Left renal pelvis (tissue), 4 donors: Measurements from ENCODE around the gene ALKBH6. TPM values are rescaled to one million over a fixed set of nuclear protein-coding genes. Genes with fewer than 3 reads are reported as not detected.
A peak's percentile ranks its signal among the peaks of the same experiment; 100 is the strongest.

Experiments used
- DNase-seq, 4 donors: peaks; one replicate each; pipeline ENCODE4 v3.0.0-alpha.2; 2013; ENCODE audit warnings: low read depth in 4 of 4, low spot score in 3 of 4
- polyA plus RNA-seq, 4 donors: library from polyadenylated mRNA; unstranded; fragments of 120-200 nt; gene quantifications; one replicate each; pipeline ENCODE4 v1.2.1, GENCODE V29; 2013; ENCODE audit not compliant: insufficient read length in 4 of 4

Gene ALKBH6
- polyA plus RNA-seq, 4 donors: 12.4 to 19.0 (median 15.4) TPM

DNA sequence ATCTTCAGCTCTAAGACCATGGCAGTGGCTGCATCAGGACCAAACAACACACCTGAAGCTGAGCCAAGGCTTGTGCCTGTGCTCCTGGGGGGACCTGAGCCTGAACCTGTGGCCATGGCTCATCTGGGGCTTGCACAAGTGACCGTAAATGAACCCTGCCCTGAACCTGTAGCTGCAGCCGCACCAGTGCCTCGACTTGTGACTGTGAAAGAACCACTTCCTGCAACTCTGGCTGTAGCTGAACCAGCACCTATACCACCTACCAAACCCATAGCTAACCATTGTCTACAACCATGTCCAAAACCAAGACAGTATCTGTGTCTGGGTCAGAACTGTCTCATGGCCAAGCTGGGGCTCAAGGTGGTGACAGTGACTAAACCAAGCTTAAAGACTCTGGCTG, 47.2 kb downstream of the ALKBH6 start:
- DNase-seq: no peak

DNA sequence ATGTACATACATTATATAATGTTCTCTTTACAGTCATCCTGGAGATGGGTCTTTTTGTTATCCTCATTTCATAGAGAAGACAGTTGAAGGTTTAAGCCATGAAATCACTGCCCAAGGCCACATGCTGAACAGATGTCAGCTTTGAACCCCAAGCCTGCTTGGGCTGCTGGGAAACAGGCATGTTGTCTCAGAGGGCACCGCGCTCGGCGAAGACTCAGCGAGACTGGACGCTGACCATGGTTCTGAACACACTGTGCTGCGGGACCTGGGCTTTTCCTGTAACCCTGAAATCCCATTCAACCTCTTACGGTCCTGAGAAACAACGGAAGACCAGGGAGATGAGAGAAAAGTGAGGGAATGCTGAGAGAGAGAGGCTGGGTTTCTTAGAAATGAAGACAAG, 50.5 kb downstream of the ALKBH6 start:
- DNase-seq: peak; percentile 29 to 65 (median 54)

DNA sequence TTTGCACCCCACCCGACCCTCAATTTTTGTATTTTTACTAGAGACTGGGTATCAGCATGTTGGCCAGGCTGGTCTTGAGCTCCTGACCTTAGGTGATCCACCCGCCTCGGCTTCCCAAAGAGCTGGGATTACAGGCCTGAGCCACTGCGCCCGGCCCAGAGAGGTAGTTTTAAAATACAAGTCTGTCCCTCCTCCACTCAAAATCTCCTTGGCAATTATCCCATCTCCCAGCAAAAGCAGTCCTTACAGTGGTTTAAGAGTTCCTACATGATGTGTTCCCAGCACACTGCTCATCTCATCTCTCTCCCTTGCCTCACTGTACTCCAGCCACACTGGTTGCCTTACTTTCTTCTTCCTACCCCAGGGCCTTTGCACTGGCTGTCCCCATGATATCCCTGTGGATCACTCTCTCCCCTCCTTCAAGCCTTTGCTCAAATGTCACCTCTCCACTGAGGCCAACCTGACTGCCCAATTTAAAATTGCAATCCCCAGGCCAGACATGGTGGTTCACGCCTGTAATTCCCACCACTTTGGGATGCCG, 53.5 kb downstream of the ALKBH6 start:
- no peak for DNase-seq

DNA sequence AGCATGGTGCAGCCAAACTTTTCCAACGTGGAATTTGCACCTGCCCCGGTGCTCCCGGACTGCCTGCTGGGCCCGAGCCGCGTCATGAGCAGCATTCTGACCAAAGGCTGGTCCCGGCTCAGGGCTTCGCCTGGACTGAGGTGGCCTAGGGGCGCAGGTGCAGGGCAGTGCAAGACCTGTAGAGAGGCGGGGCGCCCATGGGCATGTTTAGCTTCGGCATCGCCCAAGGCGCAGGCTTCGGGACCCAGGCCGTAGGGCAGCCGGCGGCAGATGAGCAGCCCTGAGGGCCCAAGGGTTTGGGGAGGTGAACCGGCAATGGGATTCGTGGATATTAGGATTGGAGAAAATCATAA, 54.1 kb downstream of the ALKBH6 start:
- no peak for DNase-seq

Other genes starting within 250 kb of the ALKBH6 start
- gene ARHGAP33, start 238.6 kb downstream of the ALKBH6 start, polyA plus RNA-seq: 10 to 100 TPM; 18.4 to 43.8 (median 26.5) TPM
- 10 to 100 TPM in 3 of 4 donors, under 1 TPM in 1; 0.41 to 51.0 (median 25.1) TPM for gene PRODH2, start 201.4 kb downstream of the ALKBH6 start, polyA plus RNA-seq
- 100 to 1,000 TPM in 3 of 4 donors, 1 to 10 TPM in 1; 2.9 to 185 (median 128) TPM for gene NPHS1, start 161.7 kb downstream of the ALKBH6 start, polyA plus RNA-seq
- 10 to 100 TPM in 2 of 4 donors, 1 to 10 TPM in 2; 1.8 to 12.4 (median 10.1) TPM for gene KIRREL2, start 157.3 kb downstream of the ALKBH6 start, polyA plus RNA-seq
- 10 to 100 TPM; 23.6 to 48.5 (median 31.7) TPM for gene APLP1, start 145.6 kb downstream of the ALKBH6 start, polyA plus RNA-seq
- 1 to 10 TPM; 1.9 to 6.2 (median 4.5) TPM for gene NFKBID, start 113.7 kb downstream of the ALKBH6 start, polyA plus RNA-seq
- 1 to 10 TPM; 3.1 to 4.7 (median 3.2) TPM for gene HCST, start 111.7 kb downstream of the ALKBH6 start, polyA plus RNA-seq
- 10 to 100 TPM in 3 of 4 donors, 1 to 10 TPM in 1; 8.1 to 26.7 (median 12.8) TPM for gene TYROBP, start 105.9 kb downstream of the ALKBH6 start, polyA plus RNA-seq
- gene LRFN3, start 77.8 kb downstream of the ALKBH6 start, polyA plus RNA-seq: 10 to 100 TPM in 3 of 4 donors, 1 to 10 TPM in 1; 9.8 to 17.9 (median 13.7) TPM
- 10 to 100 TPM; 10.6 to 17.5 (median 11.4) TPM for gene SDHAF1, start 19.0 kb downstream of the ALKBH6 start, polyA plus RNA-seq
- 10 to 100 TPM in 2 of 4 donors, 1 to 10 TPM in 2; 1.7 to 15.3 (median 10.0) TPM for gene SYNE4, start 5.4 kb downstream of the ALKBH6 start, polyA plus RNA-seq
- gene CLIP3, start 18.7 kb upstream of the ALKBH6 start, polyA plus RNA-seq: 10 to 100 TPM; 58.8 to 71.4 (median 59.9) TPM
- 10 to 100 TPM in 2 of 4 donors, 1 to 10 TPM in 2; 6.6 to 15.0 (median 10.2) TPM for gene THAP8, start 40.1 kb upstream of the ALKBH6 start, polyA plus RNA-seq
- 1 to 10 TPM; 3.2 to 6.4 (median 4.3) TPM for gene WDR62, start 40.7 kb upstream of the ALKBH6 start, polyA plus RNA-seq
- not detected for gene OVOL3, start 96.9 kb upstream of the ALKBH6 start, polyA plus RNA-seq
- gene POLR2I, start 100.7 kb upstream of the ALKBH6 start, polyA plus RNA-seq: 10 to 100 TPM; 38.9 to 68.6 (median 42.7) TPM
- 100 to 1,000 TPM; 101 to 135 (median 111) TPM for gene TBCB, start 101.3 kb upstream of the ALKBH6 start, polyA plus RNA-seq
- 100 to 1,000 TPM; 461 to 599 (median 568) TPM for gene CAPNS1, start 125.9 kb upstream of the ALKBH6 start, polyA plus RNA-seq
- gene COX7A1, start 138.2 kb upstream of the ALKBH6 start, polyA plus RNA-seq: 10 to 100 TPM; 22.8 to 44.9 (median 27.0) TPM
- gene ZNF565, start 200.5 kb upstream of the ALKBH6 start, polyA plus RNA-seq: 1 to 10 TPM; 5.5 to 9.1 (median 6.6) TPM
- gene ZNF146, start 200.9 kb upstream of the ALKBH6 start, polyA plus RNA-seq: 100 to 1,000 TPM; 120 to 179 (median 134) TPM